Sigmoid colon (tissue), 7 donors: ENCODE measurements around the gene C1orf210. TPM values are rescaled to one million over a fixed set of nuclear protein-coding genes. Genes with fewer than 3 reads are reported as not detected.

Experiments used
- DNase-seq: peaks from one replicate; pipeline ENCODE4 v3.0.0-alpha.2; 2019
- H3K27ac ChIP-seq, 4 donors: fragments of 200-600 bp; sonication (generic); one replicate each; pipeline ENCODE4 v1.5.1; 2016 to 2019; ENCODE audit warnings: mild to moderate bottlenecking in 1 of 4
- H3K27me3 ChIP-seq, 3 donors: fragments of 200-600 bp; sonication (generic); one replicate each; pipeline ENCODE4 v1.5.1; 2019; ENCODE audit warnings: mild to moderate bottlenecking in 1 of 3
- H3K36me3 ChIP-seq, 4 donors: fragments of 200-600 bp; sonication (generic); one replicate each; pipeline ENCODE4 v1.5.1; 2016 to 2019
- H3K4me1 ChIP-seq, 4 donors: fragments of 200-600 bp; sonication (generic); one replicate each; pipeline ENCODE4 v1.5.1; 2017 to 2019
- H3K4me3 ChIP-seq, 4 donors: fragments of 200-600 bp; sonication (generic); one replicate each; pipeline ENCODE4 v1.5.1; 2017 to 2019; ENCODE audit warnings: mild to moderate bottlenecking in 2 of 4, moderate library complexity in 1 of 4
- H3K9me3 ChIP-seq, 4 donors: fragments of 200-600 bp in 3 of 4; sonication (generic) in 3 of 4; one replicate each; pipeline versions ENCODE4 v1.5.1 to v1.6.1; 2013 to 2019
- EP300 ChIP-seq, 4 donors: sonication (generic); formaldehyde crosslinking; IDR thresholded peaks; one replicate each; pipeline ENCODE4 v1.6.1; 2017; ENCODE audit warnings: antibody characterized with exemption in 4 of 4
- POLR2A ChIP-seq, 2 donors: fragments of 450-650 bp; IDR thresholded peaks; one replicate each; pipeline ENCODE4 v1.6.1; 2016; ENCODE audit warnings: antibody characterized with exemption in 2 of 2, mild to moderate bottlenecking in 2 of 2, moderate library complexity in 2 of 2
- POLR2AphosphoS5 ChIP-seq, 4 donors: sonication (generic); formaldehyde crosslinking; IDR thresholded peaks; one replicate each; pipeline ENCODE4 v1.6.1; 2017; ENCODE audit warnings: antibody characterized with exemption in 4 of 4
- WGBS, 2 donors: extraction: QIAGEN DNeasy Blood & Tissue Kit; methylation state at CpG; one replicate each; pipeline ENCODE4 v1.1.7; 2013; 5-methylcytosine and 5-hydroxymethylcytosine counted together
- intact Hi-C: fragments of 100-400 bp; cut with DNase I; formaldehyde crosslinking; loops from one replicate; pipeline ENCODE4 v1.15.1; 2023
- polyA plus RNA-seq, 3 donors: library from polyadenylated mRNA; stranded (reverse); fragments of 200-250 nt; gene quantifications; one replicate each; pipeline ENCODE4 v1.2.3, GENCODE V29; 2013
- total RNA-seq, 4 donors: library from RNA; depleted of rRNA; stranded (reverse); fragments of >200 nt; gene quantifications; one replicate each; pipeline ENCODE4 v1.1.0, GENCODE V29; 2016
- TF ChIP-seq, protein P1 (sequence below), 4 experiments: fragments of 450-650 bp in 3 of 4; fragments of 200-600 bp in 1 of 4; IDR thresholded peaks; one replicate each; pipeline ENCODE4 v1.5.1; 2016 to 2019; ENCODE audit warnings: antibody characterized with exemption in 4 of 4, mild to moderate bottlenecking in 3 of 4, moderate library complexity in 2 of 4
- donor health status: healthy with polysubstance abuse.
- donor health status: Bipolar disorder and iron deficiency.
- donor health status: healthy.

The C1orf210 gene
- total and polyA plus RNA-seq, 7 donors = 2.1 to 68.5 (median 54.4) TPM; not detected in 3

DNA sequence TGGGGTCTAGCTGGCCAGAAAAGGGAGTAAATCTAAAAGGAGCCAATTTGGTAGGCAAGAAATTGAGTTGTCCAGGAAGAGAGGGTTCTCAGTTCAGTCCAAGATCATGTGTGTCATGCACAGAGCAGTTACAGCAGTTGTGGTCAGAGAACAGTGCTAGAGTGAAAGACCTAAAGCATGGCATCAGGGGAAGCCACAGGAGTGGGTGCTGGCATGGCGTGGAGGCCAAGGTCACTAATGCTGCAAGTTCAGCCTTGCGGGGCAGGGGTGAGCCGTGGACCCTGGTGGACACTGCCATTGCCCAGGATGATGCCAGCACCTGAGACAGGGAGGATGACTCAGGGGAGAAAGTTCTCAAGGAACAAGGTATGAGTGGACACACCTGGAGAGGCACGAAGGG is 32.2 kb downstream of the C1orf210 start:
- WGBS, 2 donors = 93 to 94% methylated on average over 4 of the region's 4 CpGs
- DNase-seq = no peak
- TF ChIP-seq, protein P1, sequence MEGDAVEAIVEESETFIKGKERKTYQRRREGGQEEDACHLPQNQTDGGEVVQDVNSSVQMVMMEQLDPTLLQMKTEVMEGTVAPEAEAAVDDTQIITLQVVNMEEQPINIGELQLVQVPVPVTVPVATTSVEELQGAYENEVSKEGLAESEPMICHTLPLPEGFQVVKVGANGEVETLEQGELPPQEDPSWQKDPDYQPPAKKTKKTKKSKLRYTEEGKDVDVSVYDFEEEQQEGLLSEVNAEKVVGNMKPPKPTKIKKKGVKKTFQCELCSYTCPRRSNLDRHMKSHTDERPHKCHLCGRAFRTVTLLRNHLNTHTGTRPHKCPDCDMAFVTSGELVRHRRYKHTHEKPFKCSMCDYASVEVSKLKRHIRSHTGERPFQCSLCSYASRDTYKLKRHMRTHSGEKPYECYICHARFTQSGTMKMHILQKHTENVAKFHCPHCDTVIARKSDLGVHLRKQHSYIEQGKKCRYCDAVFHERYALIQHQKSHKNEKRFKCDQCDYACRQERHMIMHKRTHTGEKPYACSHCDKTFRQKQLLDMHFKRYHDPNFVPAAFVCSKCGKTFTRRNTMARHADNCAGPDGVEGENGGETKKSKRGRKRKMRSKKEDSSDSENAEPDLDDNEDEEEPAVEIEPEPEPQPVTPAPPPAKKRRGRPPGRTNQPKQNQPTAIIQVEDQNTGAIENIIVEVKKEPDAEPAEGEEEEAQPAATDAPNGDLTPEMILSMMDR (IDR thresholded peaks at IDR 0.05) = no peak
- TF ChIP-seq POLR2AphosphoS5 (IDR thresholded peaks at IDR 0.05) = no peak
- TF ChIP-seq POLR2A (IDR thresholded peaks at IDR 0.05) = no peak
- TF ChIP-seq EP300 (IDR thresholded peaks at IDR 0.05) = no peak
- Histone ChIP-seq H3K27me3 (no peaks in the 10 kb centered on the region), H3K4me1 (no peaks in the 10 kb centered on the region), H3K4me3 (no peak overlapping the region), H3K27ac (no peak overlapping the region), H3K9me3 (no peaks in the 10 kb centered on the region), H3K36me3 (no peaks in the 10 kb centered on the region)
- intact Hi-C loops = no loop called here

DNA sequence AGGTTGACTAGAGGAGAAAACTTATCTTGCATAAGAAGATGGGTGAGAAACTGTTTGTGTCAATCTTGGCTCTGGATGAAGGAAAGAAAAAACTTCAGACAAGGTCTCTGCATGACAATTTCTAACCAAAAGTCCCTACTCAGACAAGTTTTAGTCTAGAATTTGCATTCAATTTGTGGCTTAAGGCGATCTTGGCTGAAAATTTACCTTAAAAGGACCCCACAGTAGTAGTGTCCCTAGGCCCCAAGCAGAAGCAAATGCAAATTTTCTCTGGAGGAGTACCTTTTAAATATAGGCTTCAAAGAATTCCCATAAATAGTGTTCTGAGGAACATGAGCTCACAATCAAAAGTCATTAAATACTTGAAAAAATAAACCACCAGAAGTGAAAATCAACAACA is 33.2 kb downstream of the C1orf210 start:
- intact Hi-C loops = no loop called here
- DNase-seq = no peak
- Histone ChIP-seq H3K4me3 (no peak overlapping the region), H3K27ac (no peak overlapping the region), H3K27me3 (no peaks in the 10 kb centered on the region), H3K4me1 (no peaks in the 10 kb centered on the region), H3K36me3 (no peaks in the 10 kb centered on the region), H3K9me3 (no peaks in the 10 kb centered on the region)
- 87 to 90% methylated on average over 1 of the region's 1 CpG for WGBS, 2 donors
- no peak for TF ChIP-seq POLR2A (IDR thresholded peaks at IDR 0.05)
- TF ChIP-seq, protein P1 (IDR thresholded peaks at IDR 0.05) = no peak
- no peak for TF ChIP-seq EP300 (IDR thresholded peaks at IDR 0.05)
- no peak for TF ChIP-seq POLR2AphosphoS5 (IDR thresholded peaks at IDR 0.05)

DNA sequence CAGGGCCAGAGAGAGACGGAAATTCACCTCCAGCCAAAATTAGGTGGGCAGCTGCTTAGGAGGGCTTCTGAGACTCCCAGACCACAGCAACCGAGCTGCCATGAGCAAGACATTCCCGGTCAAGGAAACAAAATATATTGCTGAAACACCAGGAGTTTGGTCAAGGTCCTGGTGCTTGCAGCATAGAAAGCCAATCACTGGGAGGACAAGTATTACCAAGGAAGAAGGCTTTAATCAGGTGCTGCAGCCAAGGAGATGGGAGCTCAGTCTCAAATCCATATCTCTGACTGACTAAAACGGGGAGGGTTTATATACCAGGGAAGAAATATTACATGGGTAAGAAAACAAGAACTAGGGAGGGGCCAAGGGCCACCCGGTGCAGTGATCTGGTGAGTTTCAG is 34.4 kb downstream of the C1orf210 start:
- intact Hi-C loops = no loop called here
- Histone ChIP-seq H3K27me3 (no peaks in the 10 kb centered on the region), H3K36me3 (no peaks in the 10 kb centered on the region), H3K4me1 (no peaks in the 10 kb centered on the region), H3K4me3 (no peak overlapping the region), H3K9me3 (no peaks in the 10 kb centered on the region), H3K27ac (no peak overlapping the region)
- TF ChIP-seq, protein P1 (IDR thresholded peaks at IDR 0.05) = no peak
- no peak for TF ChIP-seq POLR2AphosphoS5 (IDR thresholded peaks at IDR 0.05)
- no peak for TF ChIP-seq POLR2A (IDR thresholded peaks at IDR 0.05)
- no peak for TF ChIP-seq EP300 (IDR thresholded peaks at IDR 0.05)
- DNase-seq = no peak
- WGBS, 2 donors = 92% methylated on average over 5 of the region's 5 CpGs

DNA sequence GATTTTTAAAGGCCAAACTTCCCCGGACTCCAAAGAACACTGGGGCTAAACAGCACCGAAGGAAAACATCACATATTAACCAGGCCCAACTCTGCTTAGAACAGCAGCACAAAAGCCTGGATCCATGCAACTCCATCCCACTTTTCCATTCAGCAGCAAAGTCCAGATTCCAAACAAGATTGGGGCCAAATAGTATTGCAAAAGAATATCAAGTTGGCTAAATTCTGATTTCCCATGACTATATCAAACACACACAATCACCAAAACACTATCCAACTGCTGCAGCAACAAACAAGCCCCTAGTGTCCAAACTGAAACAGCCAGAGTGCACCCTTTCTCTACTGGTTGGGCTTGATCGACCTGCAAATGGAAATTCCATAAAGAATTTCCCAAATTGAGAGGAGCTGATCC is 35.0 kb downstream of the C1orf210 start:
- 91 to 93% methylated on average over 3 of the region's 3 CpGs for WGBS, 2 donors
- H3K4me1 ChIP-seq = no peaks in the 10 kb centered on the region
- intact Hi-C loops = no loop called here
- no peaks in the 10 kb centered on the region for H3K9me3 ChIP-seq
- H3K36me3 ChIP-seq = no peaks in the 10 kb centered on the region
- H3K27ac ChIP-seq = no peak overlapping the region
- H3K4me3 ChIP-seq = no peak overlapping the region
- TF ChIP-seq POLR2A (IDR thresholded peaks at IDR 0.05) (no peak), POLR2AphosphoS5 (IDR thresholded peaks at IDR 0.05) (no peak), EP300 (IDR thresholded peaks at IDR 0.05) (no peak)
- TF ChIP-seq, protein P1 (IDR thresholded peaks at IDR 0.05) = no peak
- no peak for DNase-seq
- no peaks in the 10 kb centered on the region for H3K27me3 ChIP-seq

DNA sequence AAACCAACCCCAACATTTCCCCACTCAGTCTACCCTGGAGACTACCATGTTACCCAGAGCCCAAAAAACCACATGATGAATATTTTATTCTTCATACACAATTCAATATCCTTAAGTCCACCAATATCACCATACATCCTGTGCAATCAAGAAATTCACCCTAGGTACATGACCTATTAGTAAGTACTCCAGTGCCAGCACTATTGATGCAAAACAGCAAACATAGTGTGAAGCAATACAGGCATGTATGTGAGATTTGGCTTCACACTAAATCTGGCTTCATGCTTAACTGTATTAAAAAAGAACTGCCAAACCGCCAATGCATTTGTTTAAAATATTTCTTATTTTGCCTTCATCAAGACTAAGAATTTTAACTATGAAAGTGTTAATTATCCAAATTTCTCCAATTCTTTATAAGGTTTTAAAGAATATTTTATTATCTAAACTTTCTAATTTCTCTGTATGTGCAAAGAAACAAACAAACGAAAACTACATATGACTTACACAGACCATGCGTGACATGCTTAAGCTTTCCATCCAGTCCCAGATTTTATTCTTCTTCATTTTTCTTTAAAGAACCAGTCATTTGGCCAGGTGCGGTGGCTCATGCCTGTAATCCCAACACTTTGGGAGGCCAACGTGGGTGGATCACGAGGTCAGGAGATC is 38.0 kb downstream of the C1orf210 start:
- Histone ChIP-seq H3K36me3 (no peaks in the 10 kb centered on the region), H3K9me3 (no peaks in the 10 kb centered on the region), H3K27ac (no peak overlapping the region), H3K27me3 (no peaks in the 10 kb centered on the region), H3K4me3 (no peak overlapping the region), H3K4me1 (no peaks in the 10 kb centered on the region)
- no peak for DNase-seq
- intact Hi-C loops = no loop called here
- 87 to 94% methylated on average over 6 of the region's 6 CpGs for WGBS, 2 donors
- TF ChIP-seq POLR2A (IDR thresholded peaks at IDR 0.05) = no peak
- TF ChIP-seq, protein P1 (IDR thresholded peaks at IDR 0.05) = no peak
- no peak for TF ChIP-seq POLR2AphosphoS5 (IDR thresholded peaks at IDR 0.05)
